ENCODE results near the gene FANCB. TPM values are rescaled to one million over a fixed set of nuclear protein-coding genes. Genes with fewer than 3 reads are reported as not detected.

FANCB gene
- total and polyA plus RNA-seq, 2 of the 13 experiments (the other 11 are each of a cell fraction or from before 2014, with no cell fraction given) = 1.0 to 5.8 TPM

- TF ChIP-seq ZNF740 (CRISPR knock-in tag; IDR thresholded peaks at IDR 0.05) (no peak), DRAP1 (CRISPR knock-in tag; IDR thresholded peaks at IDR 0.05) (peak; percentile 37; the same call in 1 of the 2 replicates), ZMYM3 (CRISPR knock-in tag; IDR thresholded peaks at IDR 0.05) (no peak), ZNF20 (CRISPR knock-in tag; IDR thresholded peaks at IDR 0.05) (no peak), HBP1 (CRISPR knock-in tag; IDR thresholded peaks at IDR 0.05; ENCODE audit: low read depth) (0 out of 2 replicates have a peak, but pooled peaks have one; percentile 63), ZNF264 (CRISPR knock-in tag; IDR thresholded peaks at IDR 0.05) (no peak), GATAD1 (CRISPR knock-in tag; IDR thresholded peaks at IDR 0.05) (peak; percentile 92), GTF3A (CRISPR knock-in tag; conservative IDR thresholded peaks at IDR 0.05) (no peak), ZNF589 (CRISPR knock-in tag; conservative IDR thresholded peaks at IDR 0.05) (no peak), TBP (CRISPR knock-in tag; IDR thresholded peaks at IDR 0.05) (no peak), ZNF761 (CRISPR knock-in tag; conservative IDR thresholded peaks at IDR 0.05) (no peak), NFIB (CRISPR knock-in tag; IDR thresholded peaks at IDR 0.05; ENCODE audit: borderline replicate concordance) (no peak), IRX3 (CRISPR knock-in tag; IDR thresholded peaks at IDR 0.05; ENCODE audit: borderline replicate concordance, low read depth) (0 out of 2 replicates have a peak, but pooled peaks have one; percentile 48), ZBTB10 (CRISPR knock-in tag; IDR thresholded peaks at IDR 0.05; ENCODE audit: borderline replicate concordance) (no peak), CC2D1A (CRISPR knock-in tag; IDR thresholded peaks at IDR 0.05) (no peak), HINFP (CRISPR knock-in tag; IDR thresholded peaks at IDR 0.05; ENCODE audit: low read depth) (no peak), ZNF75D (CRISPR knock-in tag; IDR thresholded peaks at IDR 0.05; ENCODE audit: borderline replicate concordance) (no peak), ZNF224 (CRISPR knock-in tag; IDR thresholded peaks at IDR 0.05) (no peak), SMAD1 (CRISPR knock-in tag; IDR thresholded peaks at IDR 0.05; ENCODE audit: borderline replicate concordance, low read depth) (no peak), ZNF546 (CRISPR knock-in tag; conservative IDR thresholded peaks at IDR 0.05) (no peak), ARHGAP35 (CRISPR knock-in tag; IDR thresholded peaks at IDR 0.05; ENCODE audit: borderline replicate concordance) (no peak), ZNF331 (CRISPR knock-in tag; IDR thresholded peaks at IDR 0.05) (no peak), CHD2 (IDR thresholded peaks at IDR 0.05; ENCODE audit: low read depth, low read length) (peak; percentile 63; the same call in 1 of the 2 replicates), KDM5B (CRISPR knock-in tag; IDR thresholded peaks at IDR 0.05; ENCODE audit: borderline replicate concordance) (no peak)
Observed at GRCh38 chrX:14872851-14873675, at the start of gene FANCB, which contains the start of gene MOSPD2 (continued).
